ENCODE results near the gene DPEP1. TPM values are rescaled to one million over a fixed set of nuclear protein-coding genes. Genes with fewer than 3 reads are reported as not detected.
A peak's percentile ranks its signal among the peaks of the same experiment; 100 is the strongest.

The DPEP1 gene
- total and polyA plus RNA-seq, 8 donors: 0.31 to 10.4 (median 6.9) TPM

DNA sequence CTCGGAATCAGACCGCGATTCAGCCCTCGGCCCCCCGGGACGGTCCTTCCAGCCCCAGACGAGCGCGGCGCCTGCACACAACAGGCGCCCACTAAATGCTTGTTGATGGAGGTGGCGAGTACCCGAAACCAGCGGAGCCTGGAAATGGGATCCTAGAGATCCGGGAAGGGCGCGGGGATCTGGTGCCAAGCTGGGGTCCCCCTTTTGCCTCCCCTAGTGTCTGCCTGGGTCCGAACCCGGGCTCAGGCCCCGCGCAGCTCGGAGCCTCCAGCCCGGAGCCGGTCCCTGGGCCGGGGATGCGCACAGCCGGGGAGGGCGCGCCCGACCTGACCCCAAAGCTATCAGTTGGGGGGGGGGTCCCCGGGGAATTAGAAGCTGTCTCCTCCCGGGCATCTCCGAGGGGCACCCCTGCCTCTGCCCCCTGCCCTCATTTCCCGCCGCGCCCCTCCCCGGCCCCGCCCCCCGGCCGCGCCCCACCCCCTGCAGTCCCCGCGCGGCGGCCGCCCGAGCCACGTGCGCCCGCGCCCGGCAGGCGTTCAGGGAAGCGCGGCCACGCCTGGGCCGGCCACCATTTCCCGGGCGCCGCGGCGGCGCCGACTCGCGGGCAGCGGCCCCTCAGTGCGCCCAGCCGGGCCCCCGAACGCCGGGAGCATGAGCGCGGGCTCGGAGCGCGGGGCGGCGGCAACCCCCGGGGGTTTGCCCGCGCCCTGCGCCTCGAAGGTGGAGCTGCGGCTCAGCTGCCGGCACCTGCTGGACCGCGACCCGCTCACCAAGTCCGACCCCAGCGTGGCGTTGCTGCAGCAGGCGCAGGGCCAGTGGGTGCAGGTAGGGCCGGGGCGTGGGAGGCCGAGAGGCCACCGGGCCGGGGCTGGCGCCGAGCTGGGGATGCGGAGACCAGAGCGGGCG lies 37.9 kb upstream of the DPEP1 start, which contains the start of gene CPNE7:
Gene CPNE7, plus strand, starts transcription at position 512 of the 906 bp plus-strand sequence. Its CDS starts 140 bp downstream, at position 652.
- Histone ChIP-seq H3K27ac (no peak within 1 kb of the TSS), H3K4me3 (peak within 1 kb of the TSS in 1 of 2 donors; percentile 32), H3K4me1 (peaks cover 7 to 19% of the 10 kb centered on the region in 2 donors), H3K36me3 (no peaks in the 10 kb centered on the region), H3K9me3 (no peaks in the 10 kb centered on the region), H3K27me3 (peaks cover 26 to 65% of the 10 kb centered on the region in 2 donors)
- no peak for TF ChIP-seq CTCF (IDR thresholded peaks at IDR 0.05)
- ATAC-seq (peak; percentile 12), DNase-seq (no peak)
- intact Hi-C loops (cut with DNase I): no loop called here

- H3K4me1 ChIP-seq: peaks cover 7 to 19% of the 10 kb centered on the region in 2 donors
- no peak overlapping the region for H3K4me3 ChIP-seq
- intact Hi-C loops (cut with DNase I): no loop called here
- no peaks in the 10 kb centered on the region for H3K9me3 ChIP-seq
- no peak overlapping the region for H3K27ac ChIP-seq
- H3K36me3 ChIP-seq: no peaks in the 10 kb centered on the region
- no peak for TF ChIP-seq CTCF (IDR thresholded peaks at IDR 0.05)
- no peak for ATAC-seq
- H3K27me3 ChIP-seq: peaks cover 26 to 62% of the 10 kb centered on the region in 2 donors
- no peak for DNase-seq
These were observed 37.0 kb upstream of the DPEP1 start for GRCh38 chr16:89576153-89577054.

- H3K9me3 ChIP-seq: no peaks in the 10 kb centered on the region
- intact Hi-C loops (cut with DNase I): no loop called here
- H3K4me3 ChIP-seq: no peak overlapping the region
- TF ChIP-seq CTCF (IDR thresholded peaks at IDR 0.05): no peak
- peaks cover 10 to 25% of the 10 kb centered on the region in 2 donors for H3K4me1 ChIP-seq
- peaks cover 26 to 55% of the 10 kb centered on the region in 2 donors for H3K27me3 ChIP-seq
- no peak for ATAC-seq
- DNase-seq: no peak
- H3K27ac ChIP-seq: no peak overlapping the region
- H3K36me3 ChIP-seq: no peaks in the 10 kb centered on the region
These were observed 36.2 kb upstream of the DPEP1 start for GRCh38 chr16:89577055-89577759.

DNA sequence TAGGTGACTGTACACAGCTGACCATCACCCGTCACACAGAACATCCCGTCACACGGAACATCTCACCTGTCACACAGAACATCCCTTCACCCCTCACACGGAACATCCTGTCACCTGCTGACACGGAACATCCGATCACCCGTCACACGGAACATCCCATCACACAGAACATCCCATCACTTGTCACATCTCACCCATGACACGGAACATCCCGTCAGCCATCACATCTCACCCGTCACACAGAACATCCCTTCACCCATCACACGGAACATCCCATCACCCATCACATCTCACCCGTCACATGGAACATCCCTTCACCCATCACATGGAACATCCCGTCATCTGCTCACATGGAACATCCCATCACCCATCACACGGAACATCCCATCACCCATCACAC lies 34.1 kb upstream of the DPEP1 start:
- peaks cover 22 to 34% of the 10 kb centered on the region in 2 donors for H3K27me3 ChIP-seq
- ATAC-seq (no peak), DNase-seq (no peak)
- intact Hi-C loops (cut with DNase I): no loop called here
- no peak for TF ChIP-seq CTCF (IDR thresholded peaks at IDR 0.05)
- H3K4me3 ChIP-seq: no peak overlapping the region
- no peaks in the 10 kb centered on the region for H3K9me3 ChIP-seq
- H3K27ac ChIP-seq: no peak overlapping the region
- H3K4me1 ChIP-seq: peaks cover 10 to 31% of the 10 kb centered on the region in 2 donors
- no peaks in the 10 kb centered on the region for H3K36me3 ChIP-seq
